GM23338 (cell line): Measurements from ENCODE around the gene GPC6. TPM values are rescaled to one million over a fixed set of nuclear protein-coding genes. Genes with fewer than 3 reads are reported as not detected.

Experiments
- ATAC-seq: fragments of 200-7000 bp; cut with Tn5 transposase; 3 replicates; pipeline ENCODE4 v1.9.1; 2020
- DNase-seq: peaks from one replicate; pipeline ENCODE4 v3.0.0-alpha.2; 2015; ENCODE audit warnings: low spot score
- H2AFZ ChIP-seq: fragments of 200-600 bp; sonication (generic); 2 replicates; pipeline ENCODE4 v1.8.0; 2016; ENCODE audit warnings: antibody characterized with exemption, mild to moderate bottlenecking, moderate library complexity
- H3F3A ChIP-seq: fragments of 200-600 bp; sonication (generic); replicated peaks from 2 replicates; pipeline ENCODE4 v1.8.0; 2017; ENCODE audit warnings: antibody characterized with exemption, mixed run types, low read depth
- H3K27ac ChIP-seq: fragments of 200-600 bp; sonication (generic); 2 replicates; pipeline ENCODE4 v1.6.1; 2016; ENCODE audit warnings: low read depth
- H3K27me3 ChIP-seq: fragments of 200-600 bp; sonication (generic); 2 replicates; pipeline ENCODE4 v1.8.0; 2016; ENCODE audit warnings: mild to moderate bottlenecking, mixed run types, moderate library complexity; ENCODE audit not compliant: insufficient read depth
- H3K36me3 ChIP-seq: fragments of 200-600 bp; sonication (generic); 2 replicates; pipeline ENCODE4 v1.8.0; 2016; ENCODE audit warnings: mild to moderate bottlenecking; ENCODE audit not compliant: insufficient read depth
- H3K4me1 ChIP-seq: fragments of 200-600 bp; sonication (generic); 2 replicates; pipeline ENCODE4 v1.8.0; 2016; ENCODE audit warnings: mild to moderate bottlenecking, moderate library complexity; ENCODE audit not compliant: insufficient read depth
- H3K4me2 ChIP-seq: fragments of 200-600 bp; sonication (generic); 2 replicates; pipeline ENCODE4 v1.7.1; 2017; ENCODE audit warnings: mixed run types
- H3K4me3 ChIP-seq: fragments of 200-600 bp; sonication (generic); 2 replicates; pipeline ENCODE4 v1.6.1; 2016; ENCODE audit warnings: mixed run types
- H3K79me2 ChIP-seq: fragments of 200-600 bp; sonication (generic); replicated peaks from 2 replicates; pipeline ENCODE4 v1.8.0; 2017; ENCODE audit warnings: mild to moderate bottlenecking; ENCODE audit not compliant: insufficient read depth
- H3K9me2 ChIP-seq: fragments of 200-600 bp; sonication (generic); 2 replicates; pipeline ENCODE4 v1.8.0; 2017; ENCODE audit not compliant: insufficient read depth
- H4K20me1 ChIP-seq: fragments of 200-600 bp; sonication (generic); replicated peaks from 2 replicates; pipeline ENCODE4 v1.8.0; 2017; ENCODE audit warnings: mild to moderate bottlenecking; ENCODE audit not compliant: insufficient read depth
- H3K27ac Mint-ChIP-seq: 2 replicates; pipeline ENCODE4 v1.8.0; 2020; ENCODE audit warnings: inconsistent platforms, mild to moderate bottlenecking, moderate library complexity, mixed read lengths
- H3K27me3 Mint-ChIP-seq: 3 replicates; pipeline ENCODE4 v1.8.0; 2022; ENCODE audit warnings: low read depth, mild to moderate bottlenecking, moderate library complexity, mixed read lengths, inconsistent platforms; ENCODE audit not compliant: insufficient read depth, poor library complexity
- H3K36me3 Mint-ChIP-seq: 3 replicates; pipeline ENCODE4 v1.8.0; 2021; ENCODE audit warnings: low read depth, mild to moderate bottlenecking, inconsistent platforms, moderate library complexity, mixed read lengths
- H3K4me1 Mint-ChIP-seq: 3 replicates; pipeline ENCODE4 v1.8.0; 2020; ENCODE audit warnings: mild to moderate bottlenecking, inconsistent platforms, mixed read lengths
- H3K4me3 Mint-ChIP-seq: 3 replicates; pipeline ENCODE4 v1.8.0; 2021; ENCODE audit warnings: moderate library complexity, mild to moderate bottlenecking, inconsistent platforms, mixed read lengths
- H3K9me3 Mint-ChIP-seq: 3 replicates; pipeline ENCODE4 v1.8.0; 2020; ENCODE audit warnings: moderate library complexity, mild to moderate bottlenecking, inconsistent platforms, mixed read lengths
- CREB1 ChIP-seq: fragments of 250-450 bp; sonication (Bioruptor Pico); IDR thresholded peaks from 2 replicates; pipeline ENCODE4 v1.5.0; 2020; ENCODE audit warnings: low read depth, mild to moderate bottlenecking, moderate library complexity
- EZH2 ChIP-seq: fragments of 200-600 bp; sonication (generic); IDR thresholded peaks from one replicate; pipeline ENCODE4 v1.8.0; 2017; ENCODE audit warnings: antibody characterized with exemption, mild to moderate bottlenecking, low read depth; ENCODE audit not compliant: unreplicated experiment
- EZH2phosphoT487 ChIP-seq: fragments of 200-600 bp; sonication (generic); IDR thresholded peaks from one replicate; pipeline ENCODE4 v1.8.1; 2018; ENCODE audit warnings: antibody characterized with exemption; ENCODE audit not compliant: unreplicated experiment
- JUNB ChIP-seq: IDR thresholded peaks from one replicate; pipeline ENCODE4 v1.6.1; 2016; ENCODE audit warnings: antibody characterized with exemption; ENCODE audit not compliant: unreplicated experiment
- NANOG ChIP-seq: IDR thresholded peaks from 2 replicates; pipeline ENCODE4 v1.6.1; 2016; ENCODE audit warnings: antibody characterized with exemption, borderline replicate concordance
- POLR2AphosphoS5 ChIP-seq: IDR thresholded peaks from 2 replicates; pipeline ENCODE4 v1.6.1; 2016; ENCODE audit warnings: antibody characterized with exemption, low read depth
- STAT1 ChIP-seq: IDR thresholded peaks from one replicate; pipeline ENCODE4 v1.6.1; 2016; ENCODE audit warnings: antibody characterized with exemption; ENCODE audit not compliant: unreplicated experiment
- ZNF114 ChIP-seq: fragments of 250-450 bp; sonication (Bioruptor Pico); IDR thresholded peaks from 2 replicates; pipeline ENCODE4 v1.5.0; 2020; ENCODE audit warnings: mild to moderate bottlenecking, moderate library complexity
- ZNF331 ChIP-seq: fragments of 250-450 bp; sonication (Bioruptor Pico); IDR thresholded peaks from 2 replicates; pipeline ENCODE4 v1.5.0; 2020; ENCODE audit warnings: low read depth, mild to moderate bottlenecking, moderate library complexity
- polyA plus RNA-seq: library from polyadenylated mRNA; unstranded; fragments of >200 nt; fragmentation: Nextera tagmentation; extraction: Ambion mirVana; gene quantifications from 2 replicates; pipeline ENCODE4 v1.2.1, GENCODE V29; 2016
- total RNA-seq: library from RNA; depleted of rRNA; stranded (reverse); fragments of >200 nt; shearing (Covaris generic); gene quantifications from 2 replicates; pipeline ENCODE4 v1.2.3, GENCODE V29; 2014
- TF ChIP-seq, protein P1 (sequence below), 2 experiments: fragments of 200-600 bp in 1 of 2; sonication (generic) in 1 of 2; conservative IDR thresholded peaks; 2 replicates each; pipeline versions ENCODE4 v1.5.1 to v1.6.1; 2016 to 2017; ENCODE audit warnings: antibody characterized with exemption in 2 of 2, low read depth in 2 of 2, mild to moderate bottlenecking in 2 of 2, moderate library complexity in 1 of 2
- TF ChIP-seq, protein P2 (sequence below): fragments of 250-450 bp; sonication (Bioruptor Pico); IDR thresholded peaks from 2 replicates; pipeline ENCODE4 v1.5.0; 2020; ENCODE audit warnings: mild to moderate bottlenecking, moderate library complexity
- TF ChIP-seq, protein P3 (sequence below): IDR thresholded peaks from 2 replicates; pipeline ENCODE4 v1.6.1; 2016; ENCODE audit warnings: antibody characterized with exemption

The GPC6 gene
- total and polyA plus RNA-seq, 2 experiments from 2014 or later: 6.4 to 28.6 TPM

DNA sequence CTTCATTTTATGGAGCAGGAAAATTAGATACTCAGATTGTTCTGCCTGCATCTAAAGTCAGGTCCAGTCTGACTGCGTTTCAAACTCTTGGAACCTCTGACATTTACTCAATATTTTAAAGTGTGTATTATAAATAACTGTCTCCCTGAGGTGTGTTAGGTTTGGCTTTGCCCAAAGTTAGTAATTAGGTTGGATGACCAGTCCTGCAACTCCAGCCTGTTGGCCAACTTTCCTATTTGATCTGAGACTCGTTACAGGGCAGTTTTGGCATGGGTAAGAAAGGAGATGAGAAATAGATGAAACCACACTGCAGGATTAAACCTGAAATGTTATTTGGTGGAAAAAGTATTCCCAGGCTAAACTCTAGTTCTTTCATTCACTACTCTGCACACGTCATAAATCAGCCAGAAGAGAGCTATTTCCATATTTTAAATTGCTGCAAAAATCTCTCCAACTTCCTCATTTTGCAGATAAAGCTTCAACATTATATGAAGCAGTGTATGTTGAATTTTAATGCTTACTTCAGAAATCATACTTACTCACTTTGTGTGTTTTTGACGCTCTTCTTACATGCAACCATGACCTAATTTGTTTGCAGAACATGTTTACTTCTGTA is 895.8 kb downstream of the GPC6 start:
- no peak overlapping the region for H3K27ac ChIP-seq
- H3K79me2 ChIP-seq: no peaks in the 10 kb centered on the region
- no peaks in the 10 kb centered on the region for H3K4me1 ChIP-seq
- Mint-ChIP-seq H3K4me3 (no peak overlapping the region), H3K4me1 (peaks cover 16% of the 10 kb centered on the region; the same call in 2 of the 3 replicates), H3K27me3 (no peaks in the 10 kb centered on the region), H3K36me3 (no peaks in the 10 kb centered on the region), H3K27ac (no peak overlapping the region), H3K9me3 (no peaks in the 10 kb centered on the region)
- no peaks in the 10 kb centered on the region for H3K36me3 ChIP-seq
- no peaks in the 10 kb centered on the region for H3K27me3 ChIP-seq
- ATAC-seq (no peak), DNase-seq (no peak)
- TF ChIP-seq STAT1: no peak
- TF ChIP-seq ZNF114: no peak
- TF ChIP-seq ZNF331 (CRISPR knock-in tag): no peak
- TF ChIP-seq, protein P1, sequence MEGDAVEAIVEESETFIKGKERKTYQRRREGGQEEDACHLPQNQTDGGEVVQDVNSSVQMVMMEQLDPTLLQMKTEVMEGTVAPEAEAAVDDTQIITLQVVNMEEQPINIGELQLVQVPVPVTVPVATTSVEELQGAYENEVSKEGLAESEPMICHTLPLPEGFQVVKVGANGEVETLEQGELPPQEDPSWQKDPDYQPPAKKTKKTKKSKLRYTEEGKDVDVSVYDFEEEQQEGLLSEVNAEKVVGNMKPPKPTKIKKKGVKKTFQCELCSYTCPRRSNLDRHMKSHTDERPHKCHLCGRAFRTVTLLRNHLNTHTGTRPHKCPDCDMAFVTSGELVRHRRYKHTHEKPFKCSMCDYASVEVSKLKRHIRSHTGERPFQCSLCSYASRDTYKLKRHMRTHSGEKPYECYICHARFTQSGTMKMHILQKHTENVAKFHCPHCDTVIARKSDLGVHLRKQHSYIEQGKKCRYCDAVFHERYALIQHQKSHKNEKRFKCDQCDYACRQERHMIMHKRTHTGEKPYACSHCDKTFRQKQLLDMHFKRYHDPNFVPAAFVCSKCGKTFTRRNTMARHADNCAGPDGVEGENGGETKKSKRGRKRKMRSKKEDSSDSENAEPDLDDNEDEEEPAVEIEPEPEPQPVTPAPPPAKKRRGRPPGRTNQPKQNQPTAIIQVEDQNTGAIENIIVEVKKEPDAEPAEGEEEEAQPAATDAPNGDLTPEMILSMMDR (conservative IDR thresholded peaks at IDR 0.05; ENCODE audit: low read depth in 2 of 2): no peak
- TF ChIP-seq, protein P2, sequence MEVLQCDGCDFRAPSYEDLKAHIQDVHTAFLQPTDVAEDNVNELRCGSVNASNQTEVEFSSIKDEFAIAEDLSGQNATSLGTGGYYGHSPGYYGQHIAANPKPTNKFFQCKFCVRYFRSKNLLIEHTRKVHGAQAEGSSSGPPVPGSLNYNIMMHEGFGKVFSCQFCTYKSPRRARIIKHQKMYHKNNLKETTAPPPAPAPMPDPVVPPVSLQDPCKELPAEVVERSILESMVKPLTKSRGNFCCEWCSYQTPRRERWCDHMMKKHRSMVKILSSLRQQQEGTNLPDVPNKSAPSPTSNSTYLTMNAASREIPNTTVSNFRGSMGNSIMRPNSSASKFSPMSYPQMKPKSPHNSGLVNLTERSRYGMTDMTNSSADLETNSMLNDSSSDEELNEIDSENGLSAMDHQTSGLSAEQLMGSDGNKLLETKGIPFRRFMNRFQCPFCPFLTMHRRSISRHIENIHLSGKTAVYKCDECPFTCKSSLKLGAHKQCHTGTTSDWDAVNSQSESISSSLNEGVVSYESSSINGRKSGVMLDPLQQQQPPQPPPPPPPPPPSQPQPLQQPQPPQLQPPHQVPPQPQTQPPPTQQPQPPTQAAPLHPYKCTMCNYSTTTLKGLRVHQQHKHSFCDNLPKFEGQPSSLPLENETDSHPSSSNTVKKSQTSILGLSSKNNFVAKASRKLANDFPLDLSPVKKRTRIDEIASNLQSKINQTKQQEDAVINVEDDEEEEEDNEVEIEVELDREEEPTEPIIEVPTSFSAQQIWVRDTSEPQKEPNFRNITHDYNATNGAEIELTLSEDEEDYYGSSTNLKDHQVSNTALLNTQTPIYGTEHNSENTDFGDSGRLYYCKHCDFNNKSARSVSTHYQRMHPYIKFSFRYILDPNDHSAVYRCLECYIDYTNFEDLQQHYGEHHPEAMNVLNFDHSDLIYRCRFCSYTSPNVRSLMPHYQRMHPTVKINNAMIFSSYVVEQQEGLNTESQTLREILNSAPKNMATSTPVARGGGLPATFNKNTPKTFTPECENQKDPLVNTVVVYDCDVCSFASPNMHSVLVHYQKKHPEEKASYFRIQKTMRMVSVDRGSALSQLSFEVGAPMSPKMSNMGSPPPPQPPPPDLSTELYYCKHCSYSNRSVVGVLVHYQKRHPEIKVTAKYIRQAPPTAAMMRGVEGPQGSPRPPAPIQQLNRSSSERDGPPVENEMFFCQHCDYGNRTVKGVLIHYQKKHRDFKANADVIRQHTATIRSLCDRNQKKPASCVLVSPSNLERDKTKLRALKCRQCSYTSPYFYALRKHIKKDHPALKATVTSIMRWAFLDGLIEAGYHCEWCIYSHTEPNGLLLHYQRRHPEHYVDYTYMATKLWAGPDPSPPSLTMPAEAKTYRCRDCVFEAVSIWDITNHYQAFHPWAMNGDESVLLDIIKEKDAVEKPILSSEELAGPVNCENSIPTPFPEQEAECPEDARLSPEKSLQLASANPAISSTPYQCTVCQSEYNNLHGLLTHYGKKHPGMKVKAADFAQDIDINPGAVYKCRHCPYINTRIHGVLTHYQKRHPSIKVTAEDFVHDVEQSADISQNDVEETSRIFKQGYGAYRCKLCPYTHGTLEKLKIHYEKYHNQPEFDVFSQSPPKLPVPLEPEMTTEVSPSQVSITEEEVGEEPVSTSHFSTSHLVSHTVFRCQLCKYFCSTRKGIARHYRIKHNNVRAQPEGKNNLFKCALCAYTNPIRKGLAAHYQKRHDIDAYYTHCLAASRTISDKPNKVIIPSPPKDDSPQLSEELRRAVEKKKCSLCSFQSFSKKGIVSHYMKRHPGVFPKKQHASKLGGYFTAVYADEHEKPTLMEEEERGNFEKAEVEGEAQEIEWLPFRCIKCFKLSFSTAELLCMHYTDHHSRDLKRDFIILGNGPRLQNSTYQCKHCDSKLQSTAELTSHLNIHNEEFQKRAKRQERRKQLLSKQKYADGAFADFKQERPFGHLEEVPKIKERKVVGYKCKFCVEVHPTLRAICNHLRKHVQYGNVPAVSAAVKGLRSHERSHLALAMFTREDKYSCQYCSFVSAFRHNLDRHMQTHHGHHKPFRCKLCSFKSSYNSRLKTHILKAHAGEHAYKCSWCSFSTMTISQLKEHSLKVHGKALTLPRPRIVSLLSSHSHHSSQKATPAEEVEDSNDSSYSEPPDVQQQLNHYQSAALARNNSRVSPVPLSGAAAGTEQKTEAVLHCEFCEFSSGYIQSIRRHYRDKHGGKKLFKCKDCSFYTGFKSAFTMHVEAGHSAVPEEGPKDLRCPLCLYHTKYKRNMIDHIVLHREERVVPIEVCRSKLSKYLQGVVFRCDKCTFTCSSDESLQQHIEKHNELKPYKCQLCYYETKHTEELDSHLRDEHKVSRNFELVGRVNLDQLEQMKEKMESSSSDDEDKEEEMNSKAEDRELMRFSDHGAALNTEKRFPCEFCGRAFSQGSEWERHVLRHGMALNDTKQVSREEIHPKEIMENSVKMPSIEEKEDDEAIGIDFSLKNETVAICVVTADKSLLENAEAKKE: no peak
- no peak for TF ChIP-seq POLR2AphosphoS5
- no peak for TF ChIP-seq NANOG
- no peak for TF ChIP-seq CREB1
- no peak for TF ChIP-seq EZH2
- no peak for TF ChIP-seq EZH2phosphoT487
- TF ChIP-seq, protein P3, sequence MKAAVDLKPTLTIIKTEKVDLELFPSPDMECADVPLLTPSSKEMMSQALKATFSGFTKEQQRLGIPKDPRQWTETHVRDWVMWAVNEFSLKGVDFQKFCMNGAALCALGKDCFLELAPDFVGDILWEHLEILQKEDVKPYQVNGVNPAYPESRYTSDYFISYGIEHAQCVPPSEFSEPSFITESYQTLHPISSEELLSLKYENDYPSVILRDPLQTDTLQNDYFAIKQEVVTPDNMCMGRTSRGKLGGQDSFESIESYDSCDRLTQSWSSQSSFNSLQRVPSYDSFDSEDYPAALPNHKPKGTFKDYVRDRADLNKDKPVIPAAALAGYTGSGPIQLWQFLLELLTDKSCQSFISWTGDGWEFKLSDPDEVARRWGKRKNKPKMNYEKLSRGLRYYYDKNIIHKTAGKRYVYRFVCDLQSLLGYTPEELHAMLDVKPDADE: no peak
- no peak for TF ChIP-seq JUNB
- no peak overlapping the region for H2AFZ ChIP-seq
- no peak overlapping the region for H3K4me2 ChIP-seq
- H3K4me3 ChIP-seq: no peak overlapping the region
- no peaks in the 10 kb centered on the region for H3F3A ChIP-seq
- no peaks in the 10 kb centered on the region for H4K20me1 ChIP-seq
- no peaks in the 10 kb centered on the region for H3K9me2 ChIP-seq
